ENCODE measurements around the gene GPRIN2.
"Not testable (repeated sequence)": the region's sequence is repeated elsewhere in the genome, so short reads cannot be mapped to it uniquely, and the experiment has no call there.

GPRIN2 gene

GRCh38 chr10:46532256-46532655 is 24.2 kb downstream of the GPRIN2 start:
- DNase-seq = not testable (repeated sequence)

- DNase-seq = no peak
Measured at GRCh38 chr10:46530249-46531186, 25.9 kb downstream of the GPRIN2 start.

- not testable (repeated sequence) for DNase-seq
Measured at GRCh38 chr10:46529742-46530141, 26.7 kb downstream of the GPRIN2 start.

- no peak for DNase-seq
Measured at GRCh38 chr10:46528675-46529615, 27.5 kb downstream of the GPRIN2 start.

GRCh38 chr10:46528171-46528671 is 28.2 kb downstream of the GPRIN2 start:
- DNase-seq = no peak

GRCh38 chr10:46527241-46527811 is 29.1 kb downstream of the GPRIN2 start:
- DNase-seq = no peak

GRCh38 chr10:46526682-46527038 is 29.8 kb downstream of the GPRIN2 start:
- no peak for DNase-seq

- no peak for DNase-seq
Measured at GRCh38 chr10:46525824-46526681, 30.4 kb downstream of the GPRIN2 start.

GRCh38 chr10:46525177-46525823 is 31.2 kb downstream of the GPRIN2 start:
- DNase-seq = no peak

GRCh38 chr10:46524472-46525176 is 31.8 kb downstream of the GPRIN2 start:
- DNase-seq = no peak

GRCh38 chr10:46523962-46524471 is 32.4 kb downstream of the GPRIN2 start:
- no peak for DNase-seq

GRCh38 chr10:46523119-46523961 is 33.1 kb downstream of the GPRIN2 start:
- DNase-seq = no peak

- no peak for DNase-seq
Measured at GRCh38 chr10:46522295-46523118, 34.0 kb downstream of the GPRIN2 start.

GRCh38 chr10:46520941-46521340 is 35.5 kb downstream of the GPRIN2 start:
- DNase-seq = no peak

GRCh38 chr10:46520381-46520780 is 36.1 kb downstream of the GPRIN2 start:
- DNase-seq = no peak

- DNase-seq = no peak
Measured at GRCh38 chr10:46518028-46518725, 38.3 kb downstream of the GPRIN2 start.

- DNase-seq = no peak
Measured at GRCh38 chr10:46517541-46517940, 38.9 kb downstream of the GPRIN2 start.
